HL-60/S4 treated with phorbol 12-myristate 13-acetate at 8.2 ng/mL for 4 days and 3 days (cell line): ENCODE results near the gene CC2D2A.

Source experiments
- in situ Hi-C: fragments of 300-500 bp; cut with MboI; formaldehyde crosslinking; loops from 2 replicates; pipeline ENCODE4 v1.15.0; 2022; ENCODE audit warnings: low sequenced_read_pairs

Gene CC2D2A

DNA sequence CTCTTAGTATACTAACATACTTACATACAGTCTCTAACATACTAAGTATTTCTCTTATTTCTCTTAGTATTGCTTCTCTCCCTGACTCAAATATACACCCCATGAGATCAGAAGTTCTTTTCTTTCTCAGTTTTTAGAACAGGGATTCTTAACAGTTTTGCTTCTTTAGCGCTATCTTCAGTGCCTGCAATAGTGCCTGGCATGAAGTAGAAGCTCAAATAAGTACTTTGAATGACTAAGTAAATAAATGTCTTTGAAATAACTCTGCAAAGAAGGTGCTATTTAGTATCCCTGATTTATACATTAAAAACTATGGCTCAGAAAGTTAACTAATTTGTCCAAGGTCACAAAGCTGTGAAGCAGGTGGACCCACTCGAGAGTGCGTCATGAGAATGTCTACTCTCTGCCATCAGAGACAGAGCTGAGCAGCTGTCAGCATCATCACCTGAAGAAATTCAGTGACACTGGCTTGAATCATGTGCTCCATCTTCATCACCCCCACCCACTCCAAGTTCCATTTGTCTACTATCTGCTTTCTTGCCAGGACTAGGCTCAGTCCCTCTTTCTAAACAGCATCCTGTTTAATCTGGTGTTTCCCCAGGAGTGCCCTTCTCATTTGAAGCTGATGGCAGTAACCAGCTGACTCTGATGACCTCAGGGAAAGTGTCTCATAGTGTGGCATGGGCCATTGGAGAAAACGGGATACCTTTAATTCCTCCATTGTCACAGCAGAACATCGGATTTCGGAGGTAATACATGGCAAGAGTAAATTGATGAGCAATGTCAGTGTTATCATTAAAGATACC lies 83.1 kb downstream of the CC2D2A start:
- in situ Hi-C loops: no loop called here

DNA sequence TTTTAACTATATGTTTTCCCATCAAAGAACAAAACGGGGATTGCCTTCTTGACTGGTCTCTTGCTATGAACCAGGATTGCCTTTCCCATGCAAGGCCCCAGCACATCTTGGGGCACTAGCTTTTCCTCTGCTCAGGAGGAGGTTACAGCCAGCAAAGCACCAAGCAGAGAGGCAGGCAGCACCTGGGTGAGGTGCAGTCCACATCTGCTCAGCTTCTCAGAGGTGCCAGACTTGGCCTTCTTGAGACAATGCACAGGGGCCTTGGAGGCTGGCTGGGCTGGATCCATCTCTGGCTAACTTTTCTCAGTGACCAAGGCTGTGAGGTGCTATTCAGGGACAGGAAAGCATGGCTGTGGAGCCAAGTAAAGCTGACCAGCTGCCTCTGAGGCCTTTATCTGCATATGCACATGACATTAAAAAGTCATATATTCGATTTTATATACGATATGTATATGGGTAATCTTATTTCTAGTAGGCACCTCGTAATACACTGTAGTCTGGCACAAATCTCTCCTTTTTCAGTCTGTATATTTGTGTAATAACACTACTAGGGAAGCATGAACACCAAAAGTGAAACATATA lies 86.9 kb downstream of the CC2D2A start:
- in situ Hi-C loops: no loop called here

DNA sequence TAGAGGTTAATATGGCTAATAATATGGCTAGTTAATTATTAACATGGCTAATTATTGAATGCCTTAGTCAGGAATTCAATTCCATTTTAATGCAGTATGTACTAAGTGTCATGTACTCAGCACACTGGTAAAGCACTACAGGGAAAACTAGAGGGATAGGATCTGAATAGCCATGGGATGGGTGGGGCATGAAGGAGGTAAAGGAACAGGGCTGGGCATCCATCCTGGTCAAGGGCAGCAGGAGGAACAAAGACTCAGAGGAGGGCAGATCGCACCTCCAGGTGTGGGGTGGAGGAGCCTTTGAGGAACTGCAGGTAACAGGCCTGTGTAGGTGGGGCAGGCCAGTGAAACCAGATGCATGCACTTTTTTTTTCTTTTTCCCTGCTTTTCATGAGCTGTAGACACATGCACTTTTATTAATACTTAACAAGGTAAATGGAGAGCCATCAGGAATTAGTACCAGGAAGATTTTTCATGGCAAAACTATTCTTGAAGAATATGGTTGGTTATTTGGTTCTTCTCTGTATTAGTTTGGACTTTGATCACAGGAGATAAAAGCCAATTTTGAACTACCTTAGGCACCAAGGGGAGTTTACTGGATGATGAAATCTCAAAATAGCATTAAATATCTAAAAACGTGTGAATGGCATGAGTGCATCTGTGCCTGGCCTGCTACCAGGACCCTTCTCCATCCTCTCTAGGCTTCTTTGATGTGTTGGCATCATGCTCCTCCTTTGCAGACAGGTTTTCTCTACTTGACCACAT lies 88.3 kb downstream of the CC2D2A start:
- in situ Hi-C loops: no loop called here

DNA sequence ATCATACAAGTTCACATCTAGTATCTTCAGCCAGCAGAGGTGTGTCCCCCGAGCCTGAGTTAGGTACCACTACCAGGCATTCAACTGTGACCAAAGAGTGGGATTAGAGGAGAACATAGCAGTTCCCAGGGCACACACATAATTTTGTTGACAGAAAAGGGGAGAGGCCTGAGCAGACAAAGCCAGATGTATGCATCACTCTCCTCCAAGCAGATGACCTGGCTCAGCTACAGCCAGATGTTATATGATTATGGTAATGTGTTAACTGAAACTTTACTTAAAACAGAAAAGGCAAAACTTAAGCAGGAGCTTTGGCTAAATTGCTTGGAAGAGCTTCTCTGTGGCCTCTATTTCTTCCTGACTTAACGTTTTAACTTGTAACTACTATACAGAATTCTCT lies 88.9 kb downstream of the CC2D2A start:
- in situ Hi-C loops: no loop called here

DNA sequence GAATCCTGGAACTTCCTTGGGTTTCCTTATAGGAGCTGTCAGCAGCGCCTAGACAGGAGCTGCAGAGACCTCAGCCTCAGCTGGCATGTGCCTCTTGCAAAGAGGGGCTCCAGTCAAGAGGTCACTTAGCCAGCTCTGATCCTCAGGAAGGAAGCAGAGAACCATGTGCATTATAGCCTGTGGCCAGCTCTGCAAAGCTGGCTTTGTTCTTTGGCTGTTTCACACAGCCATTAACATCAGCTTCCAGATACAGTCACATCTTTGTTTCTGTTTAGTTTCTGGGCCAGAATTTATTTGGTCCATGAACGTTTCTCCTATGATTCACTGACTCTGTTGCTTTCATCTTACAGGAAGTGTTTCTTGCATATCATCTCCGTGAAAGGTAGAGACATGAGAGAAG lies 92.4 kb downstream of the CC2D2A start:
- in situ Hi-C loops: no loop called here

DNA sequence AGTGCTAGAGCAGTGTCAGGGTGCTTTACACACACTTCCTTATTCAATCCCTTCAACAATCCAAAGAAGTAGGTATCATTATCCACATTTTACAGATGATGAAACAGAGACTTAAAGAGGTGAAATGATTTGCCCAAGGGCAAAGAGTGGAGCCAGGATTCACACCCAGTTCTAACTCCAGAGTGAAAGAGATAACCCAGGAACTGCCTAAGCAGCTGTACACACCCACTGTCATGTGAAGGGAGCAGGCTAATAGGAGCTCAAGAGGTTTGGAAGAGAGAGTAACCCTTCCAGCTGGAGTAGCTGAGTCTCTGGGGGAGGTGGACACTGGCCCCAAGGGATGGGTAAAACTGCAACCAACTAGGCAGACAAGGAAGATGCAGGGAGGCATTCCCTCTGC lies 92.9 kb downstream of the CC2D2A start:
- in situ Hi-C loops: no loop called here

DNA sequence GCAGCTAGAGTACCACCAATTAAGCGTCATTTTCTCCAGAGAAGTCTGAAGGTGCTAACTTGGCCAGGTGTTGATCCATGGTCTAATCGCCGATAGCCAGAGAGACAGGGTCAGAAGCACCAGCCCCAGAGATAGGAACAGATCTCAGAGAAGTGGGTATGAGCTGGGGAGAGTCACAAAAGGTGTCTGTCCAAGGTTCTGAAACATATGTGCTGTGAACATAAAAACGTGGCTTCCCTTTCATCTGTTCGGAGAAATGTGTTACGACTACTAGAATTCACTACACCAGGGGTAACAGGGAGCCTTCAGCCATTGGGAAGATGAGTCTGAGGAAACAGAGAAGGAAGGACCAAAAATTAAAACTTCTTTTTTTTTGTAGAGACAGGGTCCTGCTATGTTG lies 94.2 kb downstream of the CC2D2A start:
- in situ Hi-C loops: no loop called here

DNA sequence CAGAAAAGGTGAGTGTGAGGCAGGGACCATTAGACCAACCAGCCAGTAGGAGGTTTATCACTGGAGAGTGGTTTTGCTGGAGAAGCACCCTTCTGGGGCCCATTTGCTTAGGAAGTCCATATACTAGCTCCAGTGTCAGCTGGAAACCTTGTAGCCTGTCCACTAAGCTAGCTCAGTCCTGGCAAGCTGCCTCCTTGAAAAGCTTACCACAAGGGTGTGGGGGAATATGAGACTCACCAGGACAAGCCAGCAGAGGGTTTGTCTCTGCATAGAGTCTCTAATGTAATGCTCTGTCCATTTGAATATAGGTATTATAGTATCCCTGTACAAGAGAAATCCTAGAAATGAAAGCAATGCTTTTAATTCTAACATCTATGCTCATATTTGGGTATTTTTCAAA lies 99.1 kb downstream of the CC2D2A start:
- in situ Hi-C loops: no loop called here

DNA sequence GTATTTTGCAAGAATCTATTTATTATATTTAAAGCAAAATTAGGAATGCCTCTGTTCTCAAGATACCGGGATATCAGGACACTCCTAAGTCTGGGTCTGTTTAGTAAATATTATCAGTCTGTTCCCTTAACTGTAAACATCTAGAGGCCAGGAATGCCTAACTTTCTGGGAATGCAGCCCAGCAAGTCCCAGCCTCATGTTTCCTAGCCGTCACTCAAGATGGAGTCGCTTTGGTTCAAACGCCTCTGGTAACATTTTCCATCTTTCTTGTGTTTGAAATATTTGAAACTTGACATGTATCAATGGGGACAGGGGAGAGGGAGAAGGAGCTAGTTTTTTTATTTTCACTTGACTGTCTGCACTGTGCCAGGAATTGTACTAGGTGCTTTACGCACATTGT lies 100.1 kb downstream of the CC2D2A start:
- in situ Hi-C loops: no loop called here

DNA sequence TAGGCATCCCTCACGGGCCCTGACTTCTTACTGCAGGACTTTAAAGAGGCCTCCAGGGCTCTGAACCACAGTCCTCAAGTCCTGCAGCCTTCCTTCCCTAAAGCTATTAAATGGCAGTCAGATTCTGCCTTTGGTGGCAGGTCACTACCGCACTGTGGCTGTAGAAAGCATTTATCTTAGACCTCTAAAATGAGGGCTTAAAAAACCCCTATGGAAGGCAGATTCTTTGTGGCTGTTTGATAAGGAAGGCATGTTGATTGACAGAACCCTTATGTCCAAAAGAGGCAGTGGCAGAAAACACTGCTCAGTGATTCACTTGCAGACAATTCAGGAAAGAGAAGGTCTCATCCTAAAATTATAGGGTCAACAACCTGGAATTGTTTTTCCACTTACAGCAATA lies 106.3 kb downstream of the CC2D2A start:
- in situ Hi-C loops: no loop called here

DNA sequence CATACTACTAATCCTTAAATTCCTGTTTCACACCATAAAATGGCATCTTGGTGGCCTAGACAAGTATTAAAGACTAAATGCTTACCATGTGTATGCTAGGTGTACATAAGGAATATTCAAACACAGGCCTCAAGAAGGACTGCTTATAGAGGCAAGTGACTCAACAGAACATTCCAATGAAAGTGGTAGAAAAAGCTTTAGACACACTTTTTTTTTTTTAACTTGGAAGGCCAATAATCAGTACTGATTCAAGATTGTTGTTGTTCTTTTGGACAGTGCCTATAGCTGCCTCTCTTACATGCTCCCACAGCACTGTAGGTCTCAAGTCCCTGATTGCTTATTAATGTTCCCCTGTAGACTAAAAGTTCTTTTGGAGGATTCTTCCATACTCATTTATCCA lies 107.8 kb downstream of the CC2D2A start:
- in situ Hi-C loops: no loop called here

DNA sequence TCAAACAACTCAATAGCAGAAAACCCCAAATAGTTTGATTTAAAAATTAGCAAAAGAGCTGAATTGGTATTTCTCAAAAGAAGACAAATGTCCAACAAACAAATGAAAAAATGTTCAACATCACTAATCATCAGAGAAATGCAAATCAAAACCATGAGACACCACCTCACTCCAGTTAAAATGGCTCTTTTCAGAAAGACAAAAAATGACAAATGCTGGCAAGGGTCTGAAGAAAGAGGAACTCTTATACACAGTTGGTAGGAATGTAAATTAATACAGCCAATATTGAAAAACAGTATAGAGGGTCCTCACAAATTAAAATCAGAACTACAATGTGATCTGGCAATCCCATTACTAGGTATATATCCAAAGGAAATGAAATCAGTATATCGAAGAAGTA lies 115.1 kb downstream of the CC2D2A start:
- in situ Hi-C loops: no loop called here

DNA sequence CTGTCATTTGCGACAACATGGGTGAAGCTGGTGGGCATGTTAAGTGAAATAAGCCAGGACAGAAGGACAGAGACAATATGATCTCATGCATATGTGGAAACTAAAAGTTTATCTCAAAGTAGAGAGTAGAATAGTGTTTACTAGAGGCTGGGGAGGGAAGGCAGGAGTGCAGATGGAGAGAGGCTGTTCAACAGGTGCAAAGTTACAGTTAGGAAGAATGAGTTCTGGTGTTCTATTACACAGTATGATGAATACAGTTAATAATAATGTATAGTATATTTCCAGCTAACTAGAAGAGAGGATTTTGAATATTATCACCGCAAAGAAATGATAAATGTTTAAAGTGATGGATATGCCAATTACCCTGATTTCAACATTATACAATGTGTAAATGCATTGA lies 115.6 kb downstream of the CC2D2A start:
- in situ Hi-C loops: no loop called here

DNA sequence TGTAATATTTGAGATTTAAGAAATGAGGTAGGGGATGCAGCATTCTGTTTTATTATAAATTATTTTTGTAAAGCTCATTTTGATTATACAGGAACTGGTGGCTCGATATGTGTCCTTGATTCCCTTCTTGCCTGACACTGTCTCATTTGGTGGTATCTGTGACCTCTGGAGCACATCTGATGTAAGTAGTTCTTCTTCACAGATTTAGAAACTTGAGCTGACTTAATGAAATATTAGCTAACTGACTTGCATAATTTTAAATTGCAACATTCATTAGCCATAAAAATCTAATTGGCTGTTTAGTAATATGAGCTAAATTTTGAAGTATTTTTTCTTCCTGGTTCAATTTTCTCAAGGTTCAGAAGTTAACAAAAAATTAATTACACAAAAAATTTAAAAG lies 116.4 kb downstream of the CC2D2A start:
- in situ Hi-C loops: no loop called here

DNA sequence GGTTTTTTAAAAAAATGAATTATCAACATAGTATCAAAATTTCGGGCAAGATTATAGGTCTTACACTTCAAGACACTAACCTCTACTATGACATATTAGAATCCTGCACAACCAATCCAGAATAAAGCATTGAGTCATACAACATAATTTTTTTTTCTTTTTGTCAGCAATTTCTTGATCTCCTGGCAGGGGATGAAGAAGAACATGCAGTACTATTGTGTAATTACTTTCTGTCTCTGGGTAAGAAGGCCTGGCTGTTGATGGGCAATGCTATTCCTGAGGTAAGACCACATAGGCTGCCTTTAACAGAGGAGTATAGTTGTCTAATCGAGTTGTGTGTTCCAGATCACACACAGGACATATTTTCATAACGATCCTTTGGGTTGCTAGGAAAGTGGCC lies 118.0 kb downstream of the CC2D2A start:
- in situ Hi-C loops: no loop called here

DNA sequence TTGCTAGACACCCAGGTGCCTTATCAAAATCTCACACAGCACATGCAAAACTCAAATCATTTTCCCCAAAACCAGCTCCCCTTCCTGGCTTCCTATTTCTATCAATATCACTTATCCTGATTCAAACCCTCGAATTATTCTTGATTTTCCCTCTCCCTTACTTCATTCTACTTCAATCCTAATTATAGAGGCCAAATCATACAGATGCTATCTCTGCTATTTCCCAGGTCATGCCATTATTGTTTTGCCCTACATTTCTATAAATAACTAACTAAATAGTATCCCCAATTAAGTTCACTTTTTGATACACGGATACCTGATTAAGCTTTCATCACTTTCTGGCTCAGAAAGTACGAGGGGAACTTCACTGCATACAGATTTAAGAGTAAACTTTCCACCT lies 123.1 kb downstream of the CC2D2A start:
- in situ Hi-C loops: no loop called here

DNA sequence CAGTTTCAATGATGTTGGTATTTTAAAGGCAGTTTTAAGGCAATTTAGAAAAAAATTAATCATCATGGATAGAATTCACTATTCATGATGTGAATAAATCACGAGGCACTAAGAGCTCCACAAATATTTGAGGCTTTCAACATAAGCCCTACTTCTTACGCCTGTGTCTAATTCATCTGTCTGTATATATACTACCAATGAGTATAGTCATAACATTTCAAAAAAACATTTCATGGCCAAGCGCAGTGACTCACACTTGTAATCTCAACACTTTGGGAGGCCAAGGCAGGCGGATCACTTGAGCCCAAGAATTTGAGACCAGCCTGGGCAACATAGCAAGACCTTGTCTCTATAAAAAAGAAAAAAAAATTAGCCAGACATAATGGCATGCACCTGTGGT lies 129.0 kb downstream of the CC2D2A start:
- in situ Hi-C loops: no loop called here

DNA sequence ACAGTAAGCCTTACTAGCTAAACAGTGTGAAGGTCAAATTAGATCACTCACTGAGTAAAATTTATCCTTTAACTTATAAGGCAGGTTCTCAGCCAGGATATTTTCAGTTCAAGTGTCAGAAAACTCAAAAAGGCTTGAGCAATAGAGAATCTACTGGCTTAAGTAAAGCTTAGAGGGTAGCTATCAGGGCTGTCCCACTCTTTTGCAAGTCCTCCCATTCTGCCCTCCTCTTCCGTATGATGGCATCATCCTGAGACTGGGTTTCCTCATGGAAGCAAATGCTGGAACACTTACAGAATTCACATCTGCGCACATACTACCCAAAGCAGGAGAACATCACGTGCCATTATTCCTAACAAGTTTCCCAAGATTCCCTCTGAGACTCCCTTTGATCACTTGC lies 130.5 kb downstream of the CC2D2A start:
- in situ Hi-C loops: no loop called here

DNA sequence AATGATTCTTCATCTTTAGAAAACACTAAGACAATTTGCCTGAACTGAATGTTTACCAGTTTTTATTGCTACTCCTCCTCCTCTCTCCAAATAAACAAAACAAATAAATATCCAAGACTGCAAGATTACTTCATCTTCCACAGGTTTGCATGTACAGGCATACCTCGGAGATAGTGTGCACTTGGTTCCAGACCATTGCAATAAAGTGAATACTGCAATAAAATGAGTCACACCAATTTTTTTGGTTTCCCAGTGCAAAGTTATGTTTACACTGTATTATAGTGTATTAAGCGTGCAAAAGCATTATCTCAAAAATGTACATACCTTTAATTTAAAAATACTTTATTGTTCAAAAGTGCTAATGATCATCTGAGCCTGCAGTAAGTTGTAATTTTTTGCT lies 132.2 kb downstream of the CC2D2A start:
- in situ Hi-C loops: no loop called here

DNA sequence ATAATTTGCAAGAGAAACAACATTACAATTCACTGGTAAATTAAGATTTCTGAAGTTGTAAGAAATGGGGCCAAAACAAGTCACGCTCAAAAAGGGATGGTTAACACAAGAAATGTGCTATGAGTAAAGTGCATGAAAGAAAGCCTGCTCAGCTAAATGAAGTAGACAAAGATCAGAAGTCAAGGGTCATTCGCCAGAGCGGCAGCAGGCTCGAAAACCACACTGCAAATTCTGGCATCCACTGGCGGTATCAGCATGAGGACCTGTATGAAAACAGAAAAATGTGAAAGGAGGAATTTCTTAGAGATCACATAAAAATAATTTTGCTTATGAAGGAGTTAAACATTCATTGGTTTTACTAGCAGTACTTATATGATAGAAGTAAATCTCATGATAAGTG lies 135.9 kb downstream of the CC2D2A start:
- in situ Hi-C loops: no loop called here

DNA sequence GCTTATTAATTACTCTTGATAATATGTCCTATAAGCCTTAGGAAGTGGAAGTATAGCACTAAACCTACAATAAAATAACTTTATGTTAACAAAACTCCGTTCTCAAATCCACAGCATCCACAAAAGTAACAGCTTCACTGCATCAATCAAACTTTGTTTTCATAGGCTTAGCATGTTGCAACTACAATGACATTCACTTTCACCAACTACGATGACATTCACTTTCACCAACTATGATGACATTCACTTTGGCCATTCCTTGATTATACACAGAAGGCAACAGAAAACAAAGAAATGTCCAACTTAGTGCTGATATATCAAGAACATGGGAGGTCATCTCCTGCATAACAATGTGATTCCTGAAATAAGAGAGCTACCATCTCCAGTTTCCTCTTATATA lies 141.2 kb downstream of the CC2D2A start:
- in situ Hi-C loops: no loop called here

DNA sequence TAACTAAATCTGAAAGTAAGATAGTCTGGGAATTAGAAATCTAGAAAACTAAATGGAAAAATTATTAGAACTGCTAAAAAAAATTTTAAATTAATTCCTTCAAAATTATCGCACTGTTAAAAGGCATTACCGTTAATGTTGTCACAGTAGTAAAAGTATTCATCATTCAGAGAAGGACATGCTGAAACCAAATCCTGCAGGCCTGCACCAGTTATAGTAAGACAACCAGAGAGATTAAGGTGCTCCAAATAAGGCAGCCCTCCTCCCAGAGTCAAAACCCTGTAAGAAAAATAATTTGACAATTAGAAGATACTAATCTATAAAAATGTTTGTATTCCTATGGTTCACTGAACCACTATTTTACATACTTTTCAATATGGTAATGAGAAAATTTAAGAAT lies 142.5 kb downstream of the CC2D2A start:
- in situ Hi-C loops: no loop called here
